NCI-H510A treated with DMSO at 0.1 percent for 48 hours (cell line): ENCODE data around the gene SLC8A3.

Experiments used
- DNase-seq: peaks from one replicate; lab custom pipeline; 2025; lab: John Stamatoyannopoulos, UW

The SLC8A3 gene

DNA sequence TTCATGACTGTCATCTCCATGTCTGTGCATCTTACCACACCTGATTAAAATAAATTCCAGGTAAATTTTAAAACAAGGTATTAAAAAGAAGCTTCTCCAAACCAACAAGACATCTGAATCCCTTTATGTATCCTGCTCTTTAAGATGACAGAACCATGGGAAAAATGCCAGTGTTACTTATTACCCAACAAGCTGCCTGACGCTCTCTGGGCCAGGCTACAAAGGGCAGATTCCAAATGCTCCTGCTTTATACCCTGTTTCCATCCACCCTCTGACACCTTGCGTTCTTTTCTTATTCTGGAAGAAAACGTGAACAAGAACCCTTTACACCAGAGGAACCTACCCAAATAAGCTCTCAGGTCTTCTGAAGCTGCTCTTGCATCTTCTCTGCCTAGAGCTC lies 70.7 kb downstream of the SLC8A3 start:
- no peak for DNase-seq

DNA sequence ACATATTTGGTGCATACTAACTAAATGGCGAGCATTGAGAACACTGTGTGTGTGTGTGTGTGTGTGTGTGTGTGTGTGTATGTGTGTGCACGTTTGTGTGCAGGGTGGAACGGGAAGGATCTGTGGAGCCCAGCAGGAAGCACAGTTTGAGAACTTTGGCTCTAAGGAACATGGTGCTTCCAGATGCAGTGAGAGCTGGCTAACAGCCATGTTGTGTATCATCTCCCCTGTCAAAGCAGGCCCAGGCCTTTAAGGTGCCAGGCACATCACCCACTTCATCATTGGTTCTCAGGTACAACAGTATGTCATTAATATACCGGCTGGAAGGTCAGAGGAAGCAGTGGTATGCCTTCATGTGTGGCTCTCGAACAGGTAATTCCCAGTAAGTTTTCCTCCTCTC lies 72.5 kb downstream of the SLC8A3 start:
- DNase-seq = no peak

- DNase-seq = no peak
Observed at GRCh38 chr14:70114621-70115156, 74.1 kb downstream of the SLC8A3 start.

- DNase-seq = no peak
Observed at GRCh38 chr14:70113211-70113610, 75.5 kb downstream of the SLC8A3 start.

DNA sequence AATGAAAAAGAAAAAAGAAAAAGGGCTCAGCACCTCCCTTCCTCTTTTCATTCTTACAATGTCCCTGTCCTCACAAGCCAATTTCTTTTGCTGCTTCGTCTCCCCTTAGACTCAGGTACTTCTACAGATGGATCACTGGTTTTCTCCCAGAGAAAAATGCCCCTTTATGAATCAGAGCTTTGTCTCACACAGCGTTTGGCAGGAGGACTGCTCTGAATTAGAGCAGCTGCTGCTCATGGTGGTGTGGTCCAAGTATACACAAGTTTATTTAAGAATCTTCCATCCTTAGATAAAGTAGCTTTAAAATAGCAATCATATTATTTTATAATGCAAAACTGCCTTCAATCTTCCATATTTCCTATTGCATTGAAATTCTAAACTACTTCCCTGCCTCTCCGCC lies 80.3 kb downstream of the SLC8A3 start:
- DNase-seq = no peak

GRCh38 chr14:70107309-70107708 lies 81.4 kb downstream of the SLC8A3 start:
- DNase-seq = no peak

GRCh38 chr14:70100071-70100470 lies 88.7 kb downstream of the SLC8A3 start:
- DNase-seq = no peak

GRCh38 chr14:70098250-70098809 lies 90.4 kb downstream of the SLC8A3 start:
- peak; percentile 67 for DNase-seq

DNA sequence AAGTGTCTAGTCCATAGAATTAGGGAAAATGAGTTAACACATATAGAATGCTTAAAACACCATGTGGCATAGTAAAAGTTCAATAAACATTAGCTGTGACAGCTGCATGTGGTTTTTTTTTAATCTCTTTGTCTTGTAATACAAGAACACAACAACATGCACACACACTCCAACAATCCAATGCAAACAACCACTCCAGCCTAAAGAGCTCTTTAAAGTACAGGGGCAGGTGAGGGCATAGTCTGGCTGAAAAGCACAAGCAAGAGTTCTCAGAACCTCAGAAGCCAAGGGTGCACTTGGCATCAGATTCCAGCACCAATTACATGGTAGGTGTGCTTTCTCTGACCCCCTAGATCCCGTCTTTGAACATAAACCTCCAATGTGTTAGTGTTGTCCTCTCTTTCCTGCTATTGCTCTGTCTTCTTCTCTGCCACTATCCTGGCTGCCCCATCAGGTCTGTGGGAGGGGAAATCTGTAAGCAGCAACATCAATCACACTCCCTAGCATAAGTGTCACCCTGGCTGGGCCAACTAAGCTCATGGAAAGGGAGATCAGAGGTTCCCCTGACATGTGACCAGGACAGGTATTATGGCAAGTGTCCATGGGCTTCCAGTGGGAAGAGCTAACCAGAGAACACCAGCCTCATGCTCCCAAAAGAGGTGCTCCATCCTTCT lies 91.0 kb downstream of the SLC8A3 start:
- peak; percentile 98 for DNase-seq

- peak; percentile 40 for DNase-seq
Observed at GRCh38 chr14:70096866-70097265, 91.9 kb downstream of the SLC8A3 start.

GRCh38 chr14:70094631-70095030 lies 94.1 kb downstream of the SLC8A3 start:
- DNase-seq = peak; percentile 43

DNA sequence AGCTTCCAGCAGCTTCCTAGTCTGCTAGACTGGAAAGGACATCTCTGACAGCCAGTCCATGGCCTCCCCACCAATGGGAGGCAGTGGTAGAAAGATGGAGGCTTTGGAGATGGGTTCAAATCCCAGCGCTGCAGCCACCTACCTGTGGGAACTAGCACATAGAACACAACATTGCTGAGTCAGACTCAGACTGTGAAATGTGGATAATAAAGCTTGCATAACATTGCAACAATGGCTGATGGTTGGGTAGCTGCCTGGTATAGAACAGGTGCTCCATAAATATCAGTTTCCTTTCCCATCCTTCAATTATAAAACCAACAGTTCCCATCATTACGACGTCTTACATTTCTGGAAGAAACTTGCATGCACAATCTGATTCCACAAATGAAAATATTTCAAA lies 94.6 kb downstream of the SLC8A3 start:
- DNase-seq = no peak

- no peak for DNase-seq
Observed at GRCh38 chr14:70093156-70093555, 95.6 kb downstream of the SLC8A3 start.

- DNase-seq = no peak
Observed at GRCh38 chr14:70087380-70087697, 101.4 kb downstream of the SLC8A3 start.

- peak; percentile 58 for DNase-seq
Observed at GRCh38 chr14:70086685-70087379, 101.9 kb downstream of the SLC8A3 start.

DNA sequence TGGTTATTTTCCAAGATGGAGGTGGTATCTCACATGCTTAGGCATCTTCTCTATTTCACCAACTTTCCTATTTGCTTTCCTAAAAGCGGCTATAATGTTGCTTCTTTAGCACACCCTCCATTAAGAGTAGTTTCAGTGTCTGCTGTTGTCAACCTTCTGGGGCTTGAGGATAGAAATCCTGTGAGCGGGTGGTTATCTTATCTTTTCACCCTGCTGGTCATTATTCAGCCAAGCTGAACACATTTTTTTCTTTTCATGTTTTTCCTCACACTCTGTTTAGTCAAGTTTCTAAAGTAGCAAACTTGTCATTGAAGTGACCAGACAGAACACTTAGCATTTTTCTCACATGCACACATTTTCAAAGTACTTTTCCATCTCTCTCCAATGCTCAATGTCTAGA lies 104.5 kb downstream of the SLC8A3 start:
- DNase-seq = no peak

DNA sequence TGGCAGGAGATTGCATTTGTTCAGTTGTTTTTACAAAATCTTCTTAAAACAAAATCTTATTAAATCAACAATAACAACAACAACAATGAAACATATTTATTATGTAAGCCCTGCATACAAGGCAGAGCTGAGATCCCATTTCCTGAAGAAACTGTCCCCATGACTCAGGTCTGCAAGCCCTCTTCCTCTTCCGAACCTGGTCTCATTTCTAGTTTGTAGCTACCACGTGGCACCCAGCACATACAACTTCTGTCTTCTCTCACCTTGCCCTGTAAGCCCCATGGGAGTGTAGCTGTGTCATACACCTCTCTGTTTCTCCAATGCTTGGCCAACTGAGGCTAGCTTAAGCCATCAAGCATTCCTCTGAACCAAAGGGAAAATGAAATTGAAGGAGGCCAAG lies 106.4 kb downstream of the SLC8A3 start:
- DNase-seq = no peak

DNA sequence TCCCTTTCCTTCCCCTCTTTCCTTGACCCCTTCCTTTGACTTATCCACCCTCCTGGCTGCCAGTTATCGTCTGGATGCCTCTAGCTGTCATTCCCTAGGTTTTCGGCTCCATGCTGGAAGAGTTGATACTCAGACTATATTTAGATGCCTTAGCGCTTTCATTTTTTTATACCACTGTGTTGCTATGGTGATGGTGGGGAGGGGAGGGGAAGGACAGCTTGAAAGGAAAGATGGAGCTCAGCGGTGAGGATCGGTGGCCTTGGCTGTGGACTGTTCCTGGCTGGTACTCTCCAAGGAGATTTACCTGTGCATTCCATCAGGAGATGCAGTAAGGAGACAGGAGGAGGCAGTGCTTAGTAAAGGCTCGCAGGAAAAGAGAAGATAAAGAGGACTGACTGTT lies 108.7 kb downstream of the SLC8A3 start:
- DNase-seq = no peak

GRCh38 chr14:70078329-70078728 lies 110.4 kb downstream of the SLC8A3 start:
- no peak for DNase-seq

DNA sequence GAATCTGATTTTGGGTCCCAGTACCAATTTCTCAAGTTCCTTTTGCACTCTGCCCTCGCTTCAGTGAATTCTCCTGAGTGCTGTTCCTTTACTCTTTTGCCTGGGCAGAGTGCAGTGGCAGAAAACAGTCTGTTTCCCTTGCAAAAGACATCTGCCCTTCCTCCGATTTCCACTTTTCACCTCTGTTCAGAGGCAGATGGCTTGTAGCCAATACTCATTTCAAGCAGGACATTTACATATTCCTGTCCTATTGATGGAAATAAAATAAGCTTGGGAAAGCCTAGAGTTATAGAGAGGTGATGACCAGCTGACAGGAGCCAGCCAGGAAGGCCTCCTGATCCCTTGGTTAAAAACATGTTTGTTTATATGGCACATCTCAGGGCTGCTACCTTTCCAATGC lies 111.0 kb downstream of the SLC8A3 start:
- DNase-seq = no peak

DNA sequence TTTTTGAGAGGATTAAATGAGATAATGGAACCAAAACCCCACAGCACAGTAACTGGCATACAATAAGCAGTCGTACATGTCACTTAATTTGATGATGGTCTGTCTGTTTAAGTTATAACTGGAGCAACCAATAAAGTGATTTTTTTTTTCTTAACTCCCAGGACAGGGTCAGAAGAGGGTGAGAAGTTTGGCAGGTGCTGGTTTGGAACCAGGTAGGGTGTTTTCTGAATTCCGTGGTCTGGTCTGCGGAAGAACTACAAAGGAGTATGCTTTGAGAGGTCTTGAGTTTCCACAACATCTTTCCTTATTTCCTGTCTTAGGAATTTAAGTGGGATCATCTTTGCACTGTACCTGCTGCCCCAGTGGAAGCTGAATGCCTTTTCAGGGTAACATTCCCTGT lies 111.7 kb downstream of the SLC8A3 start:
- no peak for DNase-seq

- peak; percentile 31 for DNase-seq
Observed at GRCh38 chr14:70073924-70074566, 114.7 kb downstream of the SLC8A3 start.

DNA sequence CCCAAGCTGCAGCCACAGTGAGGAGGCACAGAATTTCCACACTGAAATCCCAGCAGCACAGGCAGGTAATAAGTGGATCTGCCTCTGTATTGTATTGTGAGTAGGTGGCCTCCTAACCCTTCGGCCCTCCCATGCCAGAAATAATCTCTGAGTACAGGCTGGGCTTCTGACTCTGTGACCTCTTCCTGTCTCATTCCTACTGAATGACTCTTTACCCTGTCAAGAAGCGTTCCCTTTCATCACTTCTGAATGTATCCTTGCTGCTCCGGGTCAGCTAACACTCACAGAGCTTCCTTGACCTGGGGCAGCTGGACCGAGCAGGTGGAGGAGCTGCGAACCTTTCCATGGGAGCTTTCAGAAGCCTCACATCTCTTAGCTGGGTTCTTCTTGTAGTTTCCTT lies 119.6 kb downstream of the SLC8A3 start:
- no peak for DNase-seq
